Heart right ventricle (tissue), 16 donors: ENCODE results near the gene CDC25B. TPM values are rescaled to one million over a fixed set of nuclear protein-coding genes. Genes with fewer than 3 reads are reported as not detected.

ENCODE experiments used
- ATAC-seq, 8 donors: fragments of 200-7000 bp; cut with Tn5 transposase; one replicate each; pipeline ENCODE4 v1.9.1; 2020; ENCODE audit warnings: mild to moderate bottlenecking in 8 of 8, moderate library complexity in 8 of 8, moderate number of reproducible peaks in 1 of 8
- DNase-seq, 2 donors: peaks; one replicate each; pipeline ENCODE4 v3.0.0-alpha.2; 2020
- H3K27ac ChIP-seq, 10 donors: fragments of 200-600 bp; sonication (generic) in 2 of 10; one replicate each; pipeline versions ENCODE4 v1.5.0 to v1.8.0; 2020 to 2022; ENCODE audit warnings: mild to moderate bottlenecking in 3 of 10
- H3K27me3 ChIP-seq, 7 donors: fragments of 200-600 bp; one replicate each; pipeline ENCODE4 v1.8.0; 2021 to 2022; ENCODE audit warnings: mild to moderate bottlenecking in 2 of 7
- H3K36me3 ChIP-seq, 9 donors: fragments of 200-600 bp; sonication (generic) in 1 of 9; one replicate each; pipeline versions ENCODE4 v1.5.0 to v1.8.0; 2020 to 2022; ENCODE audit warnings: mild to moderate bottlenecking in 2 of 9
- H3K4me1 ChIP-seq, 9 donors: fragments of 200-600 bp; sonication (generic) in 1 of 9; one replicate each; pipeline versions ENCODE4 v1.5.0 to v1.8.0; 2020 to 2022; ENCODE audit warnings: mild to moderate bottlenecking in 4 of 9
- H3K4me3 ChIP-seq, 10 donors: fragments of 200-600 bp; sonication (generic) in 2 of 10; one replicate each; pipeline versions ENCODE4 v1.5.0 to v1.8.0; 2020 to 2022; ENCODE audit warnings: mild to moderate bottlenecking in 7 of 10, moderate library complexity in 2 of 10
- H3K9me3 ChIP-seq, 11 donors: fragments of 200-600 bp in 10 of 11; sonication (generic) in 2 of 11; one replicate each; pipeline versions ENCODE4 v1.5.0 to v1.8.0; 2013 to 2022; ENCODE audit warnings: mild to moderate bottlenecking in 2 of 11, control low read depth in 1 of 11, moderate library complexity in 1 of 11
- WGBS, 2 donors: extraction: QIAGEN DNeasy Blood & Tissue Kit; methylation state at CpG; one replicate each; pipeline ENCODE4 v1.1.7; 2013; ENCODE audit warnings: inconsistent platforms in 1 of 2; 5-methylcytosine and 5-hydroxymethylcytosine counted together
- intact Hi-C, 10 donors: fragments of 100-400 bp; cut with DNase I; formaldehyde crosslinking; loops; one replicate each; pipeline versions ENCODE4 v1.11.1 to v1.14.2; 2022
- polyA plus RNA-seq, 2 donors: library from polyadenylated mRNA; stranded (reverse); fragments of 200-250 nt; gene quantifications; one replicate each; pipeline ENCODE4 v1.2.3, GENCODE V29; 2013
- total RNA-seq, 10 donors: library from RNA; stranded (reverse); fragmentation: NEBNext Ultra II Directional in 3 of 10; extraction: Animal tissue kit (Norgen Biotek cat#: 25700) in 3 of 10; gene quantifications; one replicate each; pipeline versions ENCODE4 v1.2.1 to v1.2.4, GENCODE V29; 2021 to 2023
- TF ChIP-seq, protein P1 (sequence below), 9 donors: fragments of 200-600 bp; sonication (generic) in 2 of 9; IDR thresholded peaks; one replicate each; pipeline versions ENCODE4 v1.5.0 to v1.8.0; 2021 to 2022; ENCODE audit warnings: antibody characterized with exemption in 9 of 9, mild to moderate bottlenecking in 5 of 9, moderate library complexity in 1 of 9
- donor health status: Arrhythmogenic right ventricular cardiomyopathy.
- donor health status: ischemic (EF 13 %, LVEDD 7.1; RV severe dilation, severe dysfunction).
- donor health status: healthy with polysubstance abuse.
- donor health status: DM: no; HTN: yes; CAD: no.
- donor health status: DM: no; HTN: no; CAD: no.
- donor health status: ischemic (EF 25% LVEDD 6.9; RV normal size, moderate dysfunction).
- donor health status: ischemic (EF 25% LVEDD 5.7; RV mildly dilated, moderate dysfunction).
- donor health status: healthy.
- donor health status: DM: yes; HTN: yes; CAD: no.
- donor health status: Ischemic cardiomyopathy.
- donor health status: ischemic (EF 35%, LVEDD 5.7; RV mildly dilated, moderate dysfunction).
- donor health status: nonischemic (EF 11% LVEDD 7.7; RV severe dilation, severe dysfunction).
- donor health status: DM: yes; HTN: yes; CAD: no.
- donor health status: PGD.
- donor health status: ischemic (EF 29% LVEDD 5.4; RV normal size, mild dysfunction).
- donor health status: nonischemic (EF 23%, LVEDD 6.1; RV moderate dilation, normal function).

Gene CDC25B
- total and polyA plus RNA-seq, 12 donors, result 2.8 to 17.3 (median 5.5) TPM

DNA sequence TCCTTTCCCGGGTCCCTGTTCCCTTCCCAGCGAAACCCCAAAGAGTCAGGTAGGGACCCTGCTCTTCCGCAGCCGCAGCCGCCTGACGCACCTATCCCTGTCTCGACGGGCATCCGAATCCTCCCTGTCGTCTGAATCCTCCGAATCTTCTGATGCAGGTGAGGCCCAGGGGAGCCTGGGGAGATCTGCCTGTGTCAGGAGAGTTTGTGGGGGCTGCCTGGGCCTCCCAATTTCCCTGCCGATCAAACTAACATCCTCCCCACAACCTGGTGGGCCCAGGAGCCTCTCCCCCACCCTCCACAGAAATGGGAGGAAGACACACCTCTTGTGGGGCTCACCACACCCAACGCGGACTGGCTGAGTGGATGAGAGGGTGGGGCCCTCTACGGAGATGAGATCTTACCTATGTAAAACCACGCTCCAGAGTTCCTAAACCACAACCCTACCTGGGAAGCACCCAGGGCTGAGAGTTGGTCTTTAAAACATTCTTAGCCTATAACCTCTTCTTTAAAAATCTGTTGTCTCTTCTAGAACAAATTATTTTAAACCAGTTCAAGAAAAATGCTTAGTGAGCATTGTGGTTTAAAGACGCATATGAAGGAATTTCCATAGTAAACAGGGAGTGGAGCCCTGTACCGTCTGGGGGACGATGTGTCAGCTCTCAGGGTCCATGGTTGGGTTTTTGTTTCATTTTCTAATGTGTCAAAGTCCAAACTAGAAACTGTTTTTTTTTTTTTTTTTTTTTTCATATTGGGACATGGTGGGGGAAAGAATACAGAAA lies 1.7 kb downstream of the CDC25B start:
- intact Hi-C loops, result no loop called here
- Histone ChIP-seq H3K4me3 (peak overlapping the region in 3 of 10 donors; percentile 62 to 84 (median 65)), H3K27me3 (no peaks in the 10 kb centered on the region), H3K9me3 (no peaks in the 10 kb centered on the region), H3K36me3 (peaks cover 0 to 48% (median 10%) of the 10 kb centered on the region in 9 donors), H3K27ac (peak overlapping the region in 1 of 10 donors; percentile 97), H3K4me1 (peaks cover 0 to 54% (median 20%) of the 10 kb centered on the region in 9 donors)
- 80 to 81% methylated on average over 19 of the region's 19 CpGs for WGBS, 2 donors
- ATAC-seq (no peak), DNase-seq (no peak)
- TF ChIP-seq, protein P1, sequence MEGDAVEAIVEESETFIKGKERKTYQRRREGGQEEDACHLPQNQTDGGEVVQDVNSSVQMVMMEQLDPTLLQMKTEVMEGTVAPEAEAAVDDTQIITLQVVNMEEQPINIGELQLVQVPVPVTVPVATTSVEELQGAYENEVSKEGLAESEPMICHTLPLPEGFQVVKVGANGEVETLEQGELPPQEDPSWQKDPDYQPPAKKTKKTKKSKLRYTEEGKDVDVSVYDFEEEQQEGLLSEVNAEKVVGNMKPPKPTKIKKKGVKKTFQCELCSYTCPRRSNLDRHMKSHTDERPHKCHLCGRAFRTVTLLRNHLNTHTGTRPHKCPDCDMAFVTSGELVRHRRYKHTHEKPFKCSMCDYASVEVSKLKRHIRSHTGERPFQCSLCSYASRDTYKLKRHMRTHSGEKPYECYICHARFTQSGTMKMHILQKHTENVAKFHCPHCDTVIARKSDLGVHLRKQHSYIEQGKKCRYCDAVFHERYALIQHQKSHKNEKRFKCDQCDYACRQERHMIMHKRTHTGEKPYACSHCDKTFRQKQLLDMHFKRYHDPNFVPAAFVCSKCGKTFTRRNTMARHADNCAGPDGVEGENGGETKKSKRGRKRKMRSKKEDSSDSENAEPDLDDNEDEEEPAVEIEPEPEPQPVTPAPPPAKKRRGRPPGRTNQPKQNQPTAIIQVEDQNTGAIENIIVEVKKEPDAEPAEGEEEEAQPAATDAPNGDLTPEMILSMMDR (IDR thresholded peaks at IDR 0.05), result no peak

DNA sequence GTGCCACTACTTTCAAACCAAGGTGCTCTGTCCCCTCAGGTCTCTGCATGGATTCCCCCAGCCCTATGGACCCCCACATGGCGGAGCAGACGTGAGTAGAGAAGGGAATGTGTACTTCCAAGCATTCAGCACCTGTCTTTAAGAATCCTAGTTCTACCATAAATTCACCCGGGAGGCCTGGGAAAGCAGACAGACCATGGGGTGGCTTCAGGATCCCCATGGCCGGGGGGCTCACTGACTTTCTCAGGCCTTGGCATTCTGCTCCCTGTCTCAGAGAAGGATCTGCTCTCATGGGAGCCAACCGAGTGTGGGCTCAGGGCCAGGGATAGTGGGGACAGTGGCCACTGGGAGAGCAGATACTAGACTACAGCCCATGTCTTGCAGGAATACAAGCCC lies 2.3 kb downstream of the CDC25B start:
- Histone ChIP-seq H3K4me1 (peaks cover 0 to 54% (median 20%) of the 10 kb centered on the region in 9 donors), H3K27me3 (no peaks in the 10 kb centered on the region), H3K4me3 (peak overlapping the region in 1 of 10 donors; percentile 84), H3K27ac (peak overlapping the region in 2 of 10 donors; percentile 1 to 97), H3K9me3 (no peaks in the 10 kb centered on the region), H3K36me3 (peaks cover 0 to 54% (median 16%) of the 10 kb centered on the region in 9 donors)
- TF ChIP-seq, protein P1 (IDR thresholded peaks at IDR 0.05), result no peak
- 73 to 79% methylated on average over 5 of the region's 5 CpGs for WGBS, 2 donors
- ATAC-seq (no peak), DNase-seq (no peak)
- intact Hi-C loops, result no loop called here

DNA sequence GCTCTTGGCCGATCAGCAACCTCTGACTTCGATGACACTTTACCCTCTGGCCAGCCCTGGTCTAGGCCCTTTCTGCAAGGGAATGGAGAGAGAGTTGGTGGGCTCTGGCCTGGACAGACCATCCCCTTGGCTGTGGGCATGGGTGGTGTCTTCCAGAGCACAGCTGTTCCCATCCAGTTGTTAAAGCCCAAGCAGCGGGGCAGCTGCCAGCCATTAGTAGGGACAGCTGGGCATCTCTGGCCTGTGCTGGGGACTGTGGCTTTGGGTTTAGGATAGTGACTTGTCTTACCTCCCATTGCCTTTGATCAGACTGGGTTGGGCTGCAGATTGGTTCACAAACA lies 2.8 kb downstream of the CDC25B start:
- WGBS, 2 donors, result 91 to 97% methylated on average over 3 of the region's 3 CpGs
- DNase-seq (no peak), ATAC-seq (no peak)
- TF ChIP-seq, protein P1 (IDR thresholded peaks at IDR 0.05), result no peak
- Histone ChIP-seq H3K4me3 (no peak overlapping the region), H3K27me3 (no peaks in the 10 kb centered on the region), H3K4me1 (peaks cover 0 to 54% (median 20%) of the 10 kb centered on the region in 9 donors), H3K9me3 (no peaks in the 10 kb centered on the region), H3K36me3 (peaks cover 0 to 59% (median 20%) of the 10 kb centered on the region in 9 donors), H3K27ac (peak overlapping the region in 2 of 10 donors; percentile 1 to 97)
- intact Hi-C loops, result no loop called here

DNA sequence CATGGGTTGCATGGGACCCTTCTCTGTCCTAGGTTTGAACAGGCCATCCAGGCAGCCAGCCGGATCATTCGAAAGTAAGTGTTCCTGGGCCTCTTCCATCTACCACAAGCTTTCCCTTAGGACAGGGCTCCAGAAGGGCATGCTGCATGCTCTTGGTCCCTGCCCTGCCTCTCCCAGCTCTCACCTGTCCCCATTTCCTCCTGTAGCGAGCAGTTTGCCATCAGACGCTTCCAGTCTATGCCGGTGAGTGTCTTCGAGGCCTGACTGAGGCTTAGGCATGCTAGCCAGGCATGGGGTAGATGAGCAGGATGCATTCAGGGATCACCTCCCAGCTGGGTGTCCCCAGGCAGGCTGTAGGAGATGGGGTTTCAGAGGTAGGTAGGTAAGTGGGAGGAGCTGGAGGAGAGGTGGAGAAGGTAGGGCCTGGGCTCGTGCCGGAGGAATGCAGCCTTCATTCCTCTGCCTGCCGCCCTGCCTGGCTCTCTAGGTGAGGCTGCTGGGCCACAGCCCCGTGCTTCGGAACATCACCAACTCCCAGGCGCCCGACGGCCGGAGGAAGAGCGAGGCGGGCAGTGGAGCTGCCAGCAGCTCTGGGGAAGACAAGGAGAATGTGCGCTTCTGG lies 4.3 kb downstream of the CDC25B start:
- ATAC-seq, result no peak
- WGBS, 2 donors, result 93 to 94% methylated on average over 18 of the region's 18 CpGs
- Histone ChIP-seq H3K27me3 (no peaks in the 10 kb centered on the region), H3K9me3 (no peaks in the 10 kb centered on the region), H3K36me3 (peaks cover 0 to 74% (median 20%) of the 10 kb centered on the region in 9 donors), H3K27ac (peak overlapping the region in 1 of 10 donors; percentile 97), H3K4me1 (peaks cover 0 to 54% (median 20%) of the 10 kb centered on the region in 9 donors), H3K4me3 (no peak overlapping the region)
- DNase-seq, result no peak
- intact Hi-C loops, result no loop called here
- TF ChIP-seq, protein P1 (IDR thresholded peaks at IDR 0.05), result no peak
